HG03108 (cell line): ENCODE measurements around the gene MUC5B.
"Not testable (repeated sequence)": the region's sequence is repeated elsewhere in the genome, so short reads cannot be mapped to it uniquely, and the experiment has no call there.

Experiments used
- ATAC-seq: cut with Tn5 transposase; IDR thresholded peaks from one replicate; pipeline ENCODE4 v1.9.1; 2021; ENCODE audit warnings: moderate library complexity; ENCODE audit not compliant: unreplicated experiment

Gene MUC5B

GRCh38 chr11:1191786-1192470 is 30.9 kb upstream of the MUC5B start:
- ATAC-seq, result not testable (repeated sequence)

GRCh38 chr11:1192741-1193325 is 30.0 kb upstream of the MUC5B start:
- ATAC-seq, result no peak

GRCh38 chr11:1193326-1194230 is 29.3 kb upstream of the MUC5B start:
- ATAC-seq, result no peak

- ATAC-seq, result no peak
These were observed 28.5 kb upstream of the MUC5B start for GRCh38 chr11:1194231-1194976.

GRCh38 chr11:1194977-1195681 is 27.7 kb upstream of the MUC5B start:
- no peak for ATAC-seq

- no peak for ATAC-seq
These were observed 27.0 kb upstream of the MUC5B start for GRCh38 chr11:1195682-1196515.

- no peak for ATAC-seq
These were observed 26.1 kb upstream of the MUC5B start for GRCh38 chr11:1196516-1197391.

GRCh38 chr11:1197431-1197885 is 25.4 kb upstream of the MUC5B start:
- ATAC-seq, result no peak

- ATAC-seq, result no peak
These were observed 24.8 kb upstream of the MUC5B start for GRCh38 chr11:1197886-1198560.

- ATAC-seq, result no peak
These were observed 24.2 kb upstream of the MUC5B start for GRCh38 chr11:1198561-1199240.

- ATAC-seq, result no peak
These were observed 23.6 kb upstream of the MUC5B start for GRCh38 chr11:1199241-1199750.

GRCh38 chr11:1199751-1200610 is 22.9 kb upstream of the MUC5B start:
- ATAC-seq, result no peak

GRCh38 chr11:1200611-1201191 is 22.2 kb upstream of the MUC5B start:
- no peak for ATAC-seq

- ATAC-seq, result no peak
These were observed 21.3 kb upstream of the MUC5B start for GRCh38 chr11:1201395-1202153.

GRCh38 chr11:1202154-1202775 is 20.6 kb upstream of the MUC5B start:
- no peak for ATAC-seq
